NCI-H748 (cell line): ENCODE data around the gene CCNB3.
"Not testable (repeated sequence)": the region's sequence is repeated elsewhere in the genome, so short reads cannot be mapped to it uniquely, and the experiment has no call there.

ENCODE experiments used
- DNase-seq: peaks from one replicate; lab custom pipeline; 2025; ENCODE audit not compliant: unreplicated experiment; lab: John Stamatoyannopoulos, UW

The CCNB3 gene, protein sequence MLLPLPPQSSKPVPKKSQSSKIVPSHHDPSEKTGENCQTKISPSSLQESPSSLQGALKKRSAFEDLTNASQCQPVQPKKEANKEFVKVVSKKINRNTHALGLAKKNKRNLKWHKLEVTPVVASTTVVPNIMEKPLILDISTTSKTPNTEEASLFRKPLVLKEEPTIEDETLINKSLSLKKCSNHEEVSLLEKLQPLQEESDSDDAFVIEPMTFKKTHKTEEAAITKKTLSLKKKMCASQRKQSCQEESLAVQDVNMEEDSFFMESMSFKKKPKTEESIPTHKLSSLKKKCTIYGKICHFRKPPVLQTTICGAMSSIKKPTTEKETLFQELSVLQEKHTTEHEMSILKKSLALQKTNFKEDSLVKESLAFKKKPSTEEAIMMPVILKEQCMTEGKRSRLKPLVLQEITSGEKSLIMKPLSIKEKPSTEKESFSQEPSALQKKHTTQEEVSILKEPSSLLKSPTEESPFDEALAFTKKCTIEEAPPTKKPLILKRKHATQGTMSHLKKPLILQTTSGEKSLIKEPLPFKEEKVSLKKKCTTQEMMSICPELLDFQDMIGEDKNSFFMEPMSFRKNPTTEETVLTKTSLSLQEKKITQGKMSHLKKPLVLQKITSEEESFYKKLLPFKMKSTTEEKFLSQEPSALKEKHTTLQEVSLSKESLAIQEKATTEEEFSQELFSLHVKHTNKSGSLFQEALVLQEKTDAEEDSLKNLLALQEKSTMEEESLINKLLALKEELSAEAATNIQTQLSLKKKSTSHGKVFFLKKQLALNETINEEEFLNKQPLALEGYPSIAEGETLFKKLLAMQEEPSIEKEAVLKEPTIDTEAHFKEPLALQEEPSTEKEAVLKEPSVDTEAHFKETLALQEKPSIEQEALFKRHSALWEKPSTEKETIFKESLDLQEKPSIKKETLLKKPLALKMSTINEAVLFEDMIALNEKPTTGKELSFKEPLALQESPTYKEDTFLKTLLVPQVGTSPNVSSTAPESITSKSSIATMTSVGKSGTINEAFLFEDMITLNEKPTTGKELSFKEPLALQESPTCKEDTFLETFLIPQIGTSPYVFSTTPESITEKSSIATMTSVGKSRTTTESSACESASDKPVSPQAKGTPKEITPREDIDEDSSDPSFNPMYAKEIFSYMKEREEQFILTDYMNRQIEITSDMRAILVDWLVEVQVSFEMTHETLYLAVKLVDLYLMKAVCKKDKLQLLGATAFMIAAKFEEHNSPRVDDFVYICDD (N-terminal part only)

DNA sequence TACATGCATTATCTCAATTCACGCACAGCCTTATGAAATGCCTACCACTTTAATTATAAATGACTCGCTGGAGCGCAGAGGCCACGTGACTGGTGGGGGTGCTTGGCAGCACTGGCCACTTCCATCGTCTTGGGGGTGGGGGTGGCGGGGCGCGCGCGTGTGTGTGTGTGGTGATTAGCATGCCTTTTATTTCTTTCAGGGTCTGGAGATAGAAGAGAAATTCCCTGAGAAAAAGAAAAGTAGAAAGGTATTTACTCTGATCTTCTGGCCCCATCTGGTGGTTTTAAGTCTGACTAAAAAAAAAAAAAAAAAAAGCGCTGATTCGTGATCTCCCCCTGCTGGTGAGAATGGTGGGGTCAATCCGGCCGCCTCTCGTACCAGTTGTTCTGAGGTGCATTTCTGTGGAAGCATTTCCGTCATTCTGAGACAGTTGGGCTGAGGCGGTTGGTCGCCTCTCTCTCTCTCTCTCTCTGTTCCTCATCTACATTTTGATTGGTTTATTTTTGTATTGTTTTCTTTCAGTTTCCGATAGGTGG, at the start of gene CCNB3:
TSS of gene CCNB3 (plus strand) at position 402 of the 536 bp plus-strand sequence. CDS start 80,399 bp downstream, outside the sequence.
- DNase-seq, result peak; percentile 77

DNA sequence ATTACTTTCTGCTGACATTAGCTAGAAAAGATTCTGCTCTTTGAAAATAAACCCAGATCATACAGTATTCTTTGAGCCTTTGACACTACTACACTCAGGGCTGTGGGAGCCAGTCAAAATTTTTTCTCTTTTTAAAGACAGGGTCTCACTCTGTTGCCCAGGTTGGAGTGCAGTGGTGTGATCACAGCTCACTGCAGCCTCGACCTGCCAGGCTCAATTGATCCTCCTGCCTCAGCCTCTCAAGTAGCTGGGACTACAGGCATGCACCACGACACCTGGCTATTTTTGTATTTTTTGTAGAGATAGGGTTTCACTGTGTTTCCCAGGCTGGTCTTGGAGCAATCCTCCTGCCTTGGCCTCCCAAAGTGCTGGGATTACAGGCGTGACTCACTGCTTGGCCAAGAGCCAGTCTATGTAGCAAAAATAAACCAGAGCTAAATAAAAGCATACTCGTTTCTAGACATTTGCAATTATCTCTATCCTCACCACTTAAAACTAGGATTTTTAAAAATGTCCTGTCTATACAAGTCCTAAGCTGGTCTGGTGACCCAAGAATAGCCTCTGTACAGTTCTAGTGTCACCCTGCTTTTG, 46.9 kb upstream of the CCNB3 start:
- no peak for DNase-seq

DNA sequence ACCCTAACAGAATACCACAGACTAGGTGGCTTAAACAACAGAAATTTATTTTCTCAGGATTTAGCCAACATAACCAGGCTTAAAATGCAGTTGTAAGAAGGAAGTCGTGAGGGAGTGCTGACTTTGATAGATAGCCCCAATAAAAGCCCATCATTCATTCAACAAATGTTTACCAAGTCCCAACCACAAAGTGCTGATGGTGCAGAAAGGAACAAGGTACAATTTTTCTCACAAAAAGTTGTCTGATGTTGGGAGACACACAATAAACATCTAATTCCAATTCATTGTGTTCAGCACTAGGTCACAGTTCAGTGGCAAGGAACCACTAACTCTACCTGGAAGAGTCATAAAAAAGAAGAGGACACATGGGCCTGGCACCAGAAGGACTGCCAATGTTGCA, 46.0 kb upstream of the CCNB3 start:
- DNase-seq, result no peak

DNA sequence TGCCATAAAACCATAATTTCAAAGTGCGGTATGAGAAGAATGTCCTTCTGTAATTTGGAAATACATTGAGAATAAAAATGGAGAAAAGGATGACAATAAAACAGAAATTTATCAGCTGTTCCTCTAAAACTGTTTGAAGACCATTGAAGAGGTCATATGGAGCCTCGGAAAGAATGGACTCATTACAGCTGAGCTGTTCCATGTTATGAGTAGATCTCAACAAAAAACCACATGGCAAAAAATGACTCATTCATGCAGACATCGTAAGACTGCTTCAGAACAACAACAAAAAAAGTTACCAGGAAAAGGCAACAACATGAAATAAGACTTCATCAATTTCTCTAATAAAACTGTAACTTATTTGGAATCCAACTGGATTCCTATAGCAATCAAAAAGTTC, 43.4 kb upstream of the CCNB3 start:
- no peak for DNase-seq

DNA sequence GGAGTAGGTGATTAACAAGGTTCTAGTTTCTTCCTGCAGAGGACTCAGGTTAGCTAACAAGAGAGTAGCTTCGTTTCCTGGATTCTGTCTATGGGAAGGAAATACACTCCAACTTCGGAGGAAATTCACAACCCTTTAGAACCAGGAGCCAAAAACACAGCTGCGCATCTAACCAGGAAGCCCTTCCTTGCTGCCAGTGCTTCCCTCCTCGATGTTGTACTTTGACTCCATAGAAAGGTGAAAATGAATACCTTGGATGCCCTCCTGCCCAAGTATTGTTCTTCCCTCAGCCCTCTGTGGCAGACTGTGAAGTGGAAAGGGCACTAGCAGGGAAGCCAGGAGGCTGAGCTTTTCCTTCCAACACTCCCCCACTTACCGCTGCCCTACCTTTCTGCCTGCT, 38.8 kb upstream of the CCNB3 start:
- DNase-seq, result no peak

DNA sequence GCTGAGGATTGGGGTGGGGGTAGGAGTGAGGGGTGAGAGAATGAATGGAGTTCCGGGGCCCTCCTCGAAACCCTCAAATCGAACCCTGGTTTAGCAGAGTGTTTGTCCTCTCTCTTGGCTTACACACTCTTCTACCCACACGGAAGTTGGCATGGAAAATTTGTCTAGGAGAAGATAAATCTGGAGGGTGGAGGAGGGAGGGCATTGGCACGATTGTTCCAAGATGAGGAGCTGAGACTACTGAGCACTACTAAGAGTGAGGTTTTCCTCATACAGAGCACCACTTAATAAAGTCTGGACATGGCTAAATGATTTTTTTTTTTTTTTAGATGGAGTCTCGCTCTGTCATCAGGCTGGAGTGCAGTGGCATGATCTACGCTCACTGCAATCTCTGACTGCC, 37.2 kb upstream of the CCNB3 start:
- DNase-seq, result no peak

DNA sequence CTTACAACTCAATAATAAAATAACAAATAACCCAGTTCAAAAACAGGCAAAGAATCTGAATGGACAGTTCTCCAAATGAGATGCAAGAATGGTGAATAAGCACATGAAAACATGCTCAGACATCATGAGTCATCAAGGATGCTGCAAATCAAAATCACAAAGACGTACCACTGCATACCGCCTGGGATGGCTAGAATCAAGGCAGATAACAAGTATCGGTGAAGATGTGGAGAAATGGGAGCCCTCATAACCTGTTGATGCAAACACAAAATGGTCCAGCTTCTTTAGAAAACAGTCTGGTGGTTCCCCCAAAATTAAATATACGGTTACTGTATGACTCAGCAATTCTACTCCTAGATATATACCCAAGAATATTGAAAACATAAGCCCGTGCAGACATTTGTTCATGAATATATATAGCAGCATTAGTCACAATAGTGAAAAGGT, 36.3 kb upstream of the CCNB3 start:
- DNase-seq, result no peak

DNA sequence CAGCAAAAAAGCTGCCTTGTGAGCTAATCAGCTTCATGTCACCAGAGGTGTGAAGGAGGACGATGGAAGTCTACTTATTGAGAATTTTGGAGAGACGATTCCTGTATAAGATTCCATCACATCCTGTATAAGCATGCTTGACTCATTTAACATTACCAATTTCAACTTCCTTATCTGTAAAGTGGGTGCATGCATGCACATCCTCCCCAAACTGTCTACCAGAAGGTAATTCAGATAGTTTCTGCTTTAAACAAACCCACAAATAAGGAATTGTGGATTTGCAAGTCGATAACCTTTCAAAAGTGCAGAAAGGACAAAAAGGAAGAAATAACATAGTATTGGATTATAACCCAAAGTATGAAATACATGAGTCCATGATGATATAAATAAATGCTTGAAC, 34.8 kb upstream of the CCNB3 start:
- DNase-seq, result no peak

DNA sequence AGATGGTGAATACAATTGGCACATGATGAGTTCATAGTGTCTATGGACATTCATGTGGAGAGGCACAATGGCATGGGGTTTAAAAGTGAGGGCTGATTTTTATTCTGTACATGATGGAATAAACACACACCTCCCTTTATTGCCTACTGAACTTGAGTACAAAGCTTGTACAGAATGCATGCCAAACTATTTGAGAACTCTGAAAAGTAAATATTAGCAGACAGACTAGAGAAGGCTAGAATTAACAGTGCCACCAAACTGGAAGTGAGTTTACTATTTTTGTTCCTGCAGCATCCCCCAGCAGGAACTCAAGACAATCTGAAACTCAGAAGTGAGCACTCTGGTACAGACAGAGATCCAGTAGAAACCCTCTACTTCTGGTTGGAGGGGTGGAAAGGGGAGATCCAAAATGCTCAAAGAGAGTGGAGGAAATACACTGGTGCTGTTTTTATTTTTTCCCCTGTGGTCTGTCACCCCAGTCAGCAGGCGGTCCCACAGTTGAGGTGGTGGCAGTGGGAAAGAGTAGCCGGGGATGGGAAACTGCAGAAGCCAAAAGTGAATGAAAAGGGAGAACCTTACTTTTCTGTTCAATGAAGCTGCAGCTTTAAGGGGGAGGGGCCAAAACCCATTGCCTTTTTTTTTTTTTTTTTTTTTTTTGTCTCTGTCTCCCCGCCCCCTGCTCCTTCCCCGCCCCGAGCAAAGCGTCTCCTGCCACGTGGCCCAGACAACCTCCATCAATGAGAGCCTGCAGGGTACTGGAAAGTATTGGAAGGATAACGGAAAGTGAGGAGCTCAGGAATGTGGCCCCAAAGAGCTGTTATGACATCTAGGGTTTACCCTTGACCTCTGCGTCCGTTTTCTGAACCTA, 24.3 kb upstream of the CCNB3 start:
- no peak for DNase-seq

DNA sequence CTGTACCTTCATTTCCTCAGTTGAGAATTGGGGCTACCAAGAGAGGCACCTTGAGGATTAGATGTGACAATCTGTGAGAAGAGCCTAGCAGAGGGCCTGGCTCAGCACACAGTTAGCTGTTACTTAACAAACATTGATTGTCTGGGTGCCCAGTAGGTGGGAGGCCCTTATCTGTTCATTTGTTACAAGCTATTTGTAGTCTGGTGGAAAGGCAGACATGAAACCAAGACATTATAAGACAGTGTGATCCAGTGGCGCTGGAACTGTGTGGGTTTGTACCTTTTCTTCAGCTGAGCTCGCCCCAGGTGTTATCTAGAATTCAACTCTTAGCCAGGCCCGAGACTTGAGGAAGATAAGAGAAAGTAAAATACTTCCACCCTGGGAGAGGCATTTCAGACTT, 20.7 kb upstream of the CCNB3 start:
- no peak for DNase-seq

DNA sequence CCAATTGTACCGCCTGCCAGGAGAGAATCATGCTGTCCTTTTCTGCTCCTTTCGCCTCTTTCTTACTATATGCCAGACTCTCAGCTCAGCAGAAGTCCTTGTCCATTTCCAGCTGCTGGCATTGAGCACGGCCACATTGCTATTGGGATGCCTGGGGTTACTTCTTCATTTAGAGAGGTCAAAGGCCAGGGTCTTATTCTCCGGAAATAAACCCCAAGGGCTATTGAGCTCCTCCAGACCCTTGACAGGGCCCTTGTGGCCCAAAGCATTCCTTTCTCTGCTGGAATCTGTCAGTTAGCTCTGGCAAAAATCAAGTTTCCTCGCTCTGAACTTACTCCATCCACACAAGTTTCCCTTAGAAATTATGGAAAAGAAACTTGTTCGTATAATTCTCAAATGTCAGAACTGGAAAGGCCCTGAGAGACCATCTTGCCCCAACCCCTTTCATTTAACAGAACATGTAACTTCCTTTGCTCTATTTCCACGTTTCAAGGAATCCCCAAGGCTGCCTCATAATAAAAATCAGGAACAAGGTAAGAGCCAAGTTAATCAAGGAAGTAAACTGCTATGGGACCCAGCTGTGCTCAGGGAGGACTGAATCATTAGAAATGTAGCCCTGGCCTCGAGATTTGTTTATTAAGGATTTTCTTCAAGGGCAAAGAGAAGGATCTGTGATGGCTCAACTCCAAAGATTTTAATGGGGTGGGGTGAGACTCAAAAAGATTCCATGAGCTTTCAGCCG, 15.5 kb upstream of the CCNB3 start:
- no peak for DNase-seq

DNA sequence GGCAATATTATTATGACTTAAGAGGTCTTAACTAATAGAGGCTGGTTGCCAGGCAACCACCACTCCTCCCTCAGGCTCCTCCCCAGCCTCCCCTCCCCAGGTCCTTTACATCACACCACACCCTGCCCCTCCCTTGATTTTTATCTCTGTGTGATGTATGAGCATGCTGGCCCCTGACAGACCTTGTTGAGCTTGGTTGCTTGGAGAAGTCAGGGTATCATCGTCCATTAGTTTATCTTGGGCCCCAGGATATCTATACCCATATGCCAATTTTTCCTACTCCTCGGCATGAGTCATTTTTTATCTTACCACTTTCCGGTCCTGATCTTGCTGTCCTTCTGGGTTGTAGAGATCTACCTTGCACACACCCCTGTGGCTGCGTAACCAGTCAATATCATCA, 6.2 kb upstream of the CCNB3 start:
- DNase-seq, result peak; percentile 48

DNA sequence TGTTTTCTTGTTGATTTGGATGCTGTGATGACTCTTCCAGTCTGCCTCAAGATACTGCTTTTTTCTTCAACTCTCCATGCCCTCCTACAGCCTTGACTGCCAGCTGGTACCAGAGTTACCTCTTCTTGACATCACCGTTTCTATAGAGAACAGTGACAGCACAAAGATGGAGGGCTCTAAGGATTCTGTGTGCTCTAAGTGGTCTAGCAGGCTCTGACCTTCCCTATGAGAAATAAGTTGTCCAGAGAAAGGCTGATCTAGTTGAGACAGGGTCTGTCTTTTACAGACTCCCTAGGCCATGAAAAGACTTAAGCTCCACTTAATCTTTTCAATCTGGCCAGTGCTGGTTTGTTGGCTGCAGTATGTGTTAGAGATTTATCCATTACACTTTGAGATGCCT, 3.7 kb upstream of the CCNB3 start, which contains the start of gene AKAP4:
TSS of gene AKAP4 (minus strand) at position 101 of the 400 bp plus-strand sequence. CDS start 118 bp downstream, outside the sequence.
- no peak for DNase-seq

DNA sequence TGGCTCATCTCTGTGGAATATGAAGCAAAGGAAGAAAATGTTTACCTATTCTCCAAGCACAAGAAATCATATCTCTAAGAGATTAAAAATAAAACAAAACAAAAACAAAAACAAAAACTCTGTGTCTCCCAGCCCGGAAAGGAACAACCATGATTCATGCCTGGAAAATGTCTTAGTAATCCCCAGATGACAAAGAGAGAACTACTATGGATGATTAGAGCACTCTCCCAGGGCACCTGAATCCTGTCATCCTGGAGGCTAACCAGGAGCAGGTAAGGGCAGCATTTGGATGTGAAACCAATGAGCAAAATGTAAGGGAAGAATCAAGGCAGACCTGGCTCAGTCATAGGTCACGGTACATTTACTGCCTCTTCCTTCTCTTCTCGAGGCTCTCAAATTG, 2.0 kb upstream of the CCNB3 start:
- no peak for DNase-seq

DNA sequence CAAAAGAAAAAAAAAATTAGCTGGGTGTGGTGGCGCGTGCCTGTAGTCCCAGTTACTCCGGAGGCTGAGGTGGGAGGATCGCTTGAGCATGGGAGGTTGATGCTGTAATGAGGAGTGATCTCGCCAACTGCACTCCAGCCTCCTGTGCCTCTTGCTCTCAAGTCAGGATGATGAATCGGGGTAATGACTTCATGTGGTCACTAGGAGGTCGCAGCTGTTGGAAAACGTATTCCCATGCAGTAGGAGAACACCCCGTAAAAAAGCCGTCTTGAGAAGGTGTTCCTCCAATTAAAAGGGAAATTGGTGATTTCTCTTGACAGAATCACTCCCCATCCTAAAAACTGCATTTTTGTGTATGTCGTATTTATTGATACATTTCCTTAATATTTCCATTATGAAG, 2.2 kb downstream of the CCNB3 start:
- no peak for DNase-seq

DNA sequence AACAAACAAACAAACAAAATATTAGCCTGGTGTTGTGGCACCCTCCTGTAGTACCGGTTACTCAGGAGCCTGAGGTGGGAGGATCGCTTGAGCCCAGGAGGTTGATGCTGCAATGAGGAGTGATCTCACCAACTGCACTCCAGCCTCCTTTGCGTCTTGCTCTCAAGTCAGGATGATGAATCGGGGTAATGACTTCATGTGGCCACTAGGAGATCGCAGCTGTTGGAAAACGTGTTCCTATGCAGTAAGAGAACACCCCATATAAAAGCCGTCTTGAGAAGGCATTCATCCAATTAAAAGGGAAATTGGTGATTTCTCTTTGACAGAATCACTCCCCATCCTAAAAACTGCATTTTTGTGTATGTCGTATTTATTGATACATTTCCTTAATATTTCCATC, 6.9 kb downstream of the CCNB3 start:
- peak; percentile 13 for DNase-seq

DNA sequence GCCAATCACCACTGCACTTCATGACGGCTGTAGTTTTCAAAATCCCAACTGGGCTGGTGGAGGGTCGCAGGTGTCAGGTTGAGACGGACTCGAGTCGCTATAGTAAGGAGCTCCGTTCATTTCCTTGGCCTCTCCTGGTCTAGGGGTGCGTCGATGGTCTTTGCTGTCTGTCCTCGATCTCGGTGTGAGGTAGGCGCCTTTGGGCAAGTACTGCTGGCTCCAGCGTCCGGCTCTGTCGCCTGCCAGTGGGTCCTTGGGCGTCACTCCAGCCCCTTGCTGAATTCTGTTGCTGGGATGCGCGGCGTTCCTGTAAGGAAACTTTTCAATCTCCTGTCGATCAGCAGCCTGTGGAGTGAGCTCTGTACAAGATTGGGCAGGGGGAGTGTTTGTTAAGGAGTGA, 76.7 kb downstream of the CCNB3 start:
- peak; percentile 26 for DNase-seq

DNA sequence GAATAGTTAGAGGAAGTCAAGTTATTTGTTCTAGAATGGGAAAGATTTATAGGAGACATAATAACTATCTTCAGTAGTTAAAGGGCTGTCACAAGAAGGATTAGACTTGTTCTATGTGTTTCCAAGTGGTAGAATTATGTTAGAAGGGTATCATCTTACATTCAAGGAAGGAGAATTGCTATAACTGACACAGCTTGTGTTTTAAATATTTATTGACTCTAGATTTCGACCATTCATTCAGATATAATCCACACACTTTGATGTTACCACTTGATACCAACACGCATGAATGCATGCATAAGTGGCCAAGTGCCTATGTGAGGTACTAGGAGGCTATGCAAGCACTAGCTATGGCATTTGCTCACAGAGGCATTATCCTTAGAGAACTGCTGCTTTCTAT, 122.7 kb downstream of the CCNB3 start:
- DNase-seq, result peak; percentile 0

DNA sequence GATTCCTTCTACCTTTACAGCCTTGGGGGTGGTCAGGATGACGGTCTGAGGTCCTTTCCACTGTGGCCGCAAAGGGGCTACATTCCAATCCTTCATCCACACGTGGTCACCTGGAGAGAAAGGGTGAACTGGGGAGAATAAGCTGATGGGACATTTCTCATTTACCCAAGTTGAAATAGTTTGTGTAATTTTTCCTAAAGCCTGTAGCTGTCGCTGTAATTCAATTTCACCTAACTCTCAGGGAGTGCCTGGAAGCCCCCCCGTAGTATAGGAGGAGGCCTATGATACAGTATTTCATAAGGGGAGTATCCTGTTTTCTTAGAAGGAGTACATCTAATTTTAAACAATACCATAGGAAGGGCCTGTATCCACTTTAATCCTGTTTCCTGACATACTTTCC, 128.1 kb downstream of the CCNB3 start:
- not testable (repeated sequence) for DNase-seq
